SK-N-SH treated with all-trans-retinoic acid at 6 μM for 48 hours (cell line): ENCODE results near the gene DLG2.

Experiments used
- ATAC-seq: fragments of 200-7000 bp; cut with Tn5 transposase; 3 replicates; pipeline ENCODE4 v1.9.1; 2020; ENCODE audit warnings: mild to moderate bottlenecking, moderate library complexity
- ARNTL ChIP-seq: fragments of 450-650 bp; formaldehyde crosslinking; IDR thresholded peaks from 2 replicates; pipeline ENCODE4 v1.5.0; 2020; ENCODE audit warnings: low read depth, mild to moderate bottlenecking, moderate library complexity, borderline replicate concordance
- BACH2 ChIP-seq: fragments of 250-450 bp; sonication (Bioruptor Pico); IDR thresholded peaks from 2 replicates; pipeline ENCODE4 v1.9.0; 2021; ENCODE audit warnings: mild to moderate bottlenecking, borderline replicate concordance
- CREB5 ChIP-seq: fragments of 250-450 bp; sonication (Bioruptor Pico); IDR thresholded peaks from 2 replicates; pipeline ENCODE4 v1.5.1; 2020; ENCODE audit warnings: low read depth, mild to moderate bottlenecking, moderate library complexity
- CSDC2 ChIP-seq: fragments of 250-450 bp; sonication (Bioruptor Pico); IDR thresholded peaks from 2 replicates; pipeline ENCODE4 v1.5.0; 2020; ENCODE audit warnings: mild to moderate bottlenecking, moderate library complexity
- CSRNP3 ChIP-seq: fragments of 250-450 bp; sonication (Bioruptor Pico); IDR thresholded peaks from 2 replicates; pipeline ENCODE4 v1.5.1; 2021; ENCODE audit warnings: mild to moderate bottlenecking, moderate library complexity
- ESRRG ChIP-seq: fragments of 250-450 bp; sonication (Bioruptor Pico); IDR thresholded peaks from 2 replicates; pipeline ENCODE4 v1.6.1; 2021; ENCODE audit warnings: mild to moderate bottlenecking
- ISL1 ChIP-seq: fragments of 250-450 bp; sonication (Bioruptor Pico); IDR thresholded peaks from 2 replicates; pipeline ENCODE4 v2.1.2; 2022; ENCODE audit warnings: mild to moderate bottlenecking, moderate library complexity
- OSR1 ChIP-seq: fragments of 250-450 bp; sonication (Bioruptor Pico); IDR thresholded peaks from 2 replicates; pipeline ENCODE4 v1.8.0; 2022; ENCODE audit warnings: moderate library complexity, mild to moderate bottlenecking, inconsistent platforms
- PATZ1 ChIP-seq: fragments of 250-450 bp; sonication (Bioruptor Pico); IDR thresholded peaks from 2 replicates; pipeline ENCODE4 v1.8.0; 2020; ENCODE audit warnings: mild to moderate bottlenecking, moderate library complexity, borderline replicate concordance
- POU6F1 ChIP-seq: fragments of 250-450 bp; sonication (Bioruptor Pico); IDR thresholded peaks from 2 replicates; pipeline ENCODE4 v1.8.0; 2021; ENCODE audit warnings: low read depth, mild to moderate bottlenecking, moderate library complexity, borderline replicate concordance
- PPARA ChIP-seq: fragments of 250-450 bp; sonication (Bioruptor Pico); IDR thresholded peaks from 2 replicates; pipeline ENCODE4 v1.5.0; 2020; ENCODE audit warnings: mild to moderate bottlenecking, borderline replicate concordance
- RARB ChIP-seq: fragments of 250-450 bp; sonication (Bioruptor Pico); IDR thresholded peaks from 2 replicates; pipeline ENCODE4 v1.8.0; 2021; ENCODE audit warnings: mild to moderate bottlenecking, moderate library complexity
- TCF4 ChIP-seq: fragments of 250-450 bp; sonication (Bioruptor Pico); IDR thresholded peaks from 2 replicates; pipeline ENCODE4 v1.8.0; 2021; ENCODE audit warnings: mild to moderate bottlenecking, moderate library complexity, borderline replicate concordance
- TOX ChIP-seq: fragments of 250-450 bp; sonication (Bioruptor Pico); IDR thresholded peaks from 2 replicates; pipeline ENCODE4 v1.8.0; 2021; ENCODE audit warnings: mild to moderate bottlenecking, moderate library complexity, borderline replicate concordance
- TSHZ2 ChIP-seq: fragments of 250-450 bp; sonication (Bioruptor Pico); IDR thresholded peaks from 2 replicates; pipeline ENCODE4 v1.5.0; 2020; ENCODE audit warnings: mild to moderate bottlenecking, moderate library complexity
- ZC3H10 ChIP-seq: fragments of 250-450 bp; sonication (Bioruptor Pico); IDR thresholded peaks from 2 replicates; pipeline ENCODE4 v1.5.1; 2021; ENCODE audit warnings: mild to moderate bottlenecking, moderate library complexity
- ZFP3 ChIP-seq: fragments of 250-450 bp; sonication (Bioruptor Pico); IDR thresholded peaks from 2 replicates; pipeline ENCODE4 v1.5.0; 2020; ENCODE audit warnings: mild to moderate bottlenecking, moderate library complexity
- ZFP30 ChIP-seq: fragments of 450-650 bp; formaldehyde crosslinking; IDR thresholded peaks from 2 replicates; pipeline ENCODE4 v1.5.0; 2022; ENCODE audit warnings: mild to moderate bottlenecking, moderate library complexity
- ZNF565 ChIP-seq: fragments of 450-650 bp; formaldehyde crosslinking; conservative IDR thresholded peaks from 2 replicates; pipeline ENCODE4 v1.5.0; 2020; ENCODE audit warnings: low read depth, mild to moderate bottlenecking, moderate library complexity
- ZNF70 ChIP-seq: fragments of 450-650 bp; formaldehyde crosslinking; IDR thresholded peaks from 2 replicates; pipeline ENCODE4 v1.5.0; 2020; ENCODE audit warnings: mild to moderate bottlenecking, moderate library complexity
- ZNF8 ChIP-seq: fragments of 450-650 bp; formaldehyde crosslinking; IDR thresholded peaks from 2 replicates; pipeline ENCODE4 v1.5.0; 2020; ENCODE audit warnings: mild to moderate bottlenecking, moderate library complexity

Gene DLG2

GRCh38 chr11:83852775-83853442, 1774.2 kb downstream of the DLG2 start (continued):
- TF ChIP-seq BACH2 (CRISPR knock-in tag), result no peak
- no peak for TF ChIP-seq CSDC2
- TF ChIP-seq ZNF70, result no peak
- TF ChIP-seq ZNF8, result no peak
- no peak for TF ChIP-seq PPARA (CRISPR knock-in tag)
- TF ChIP-seq, all 23 proteins: peak for 0

GRCh38 chr11:83852012-83852411, 1775.1 kb downstream of the DLG2 start:
- TF ChIP-seq ZFP3 (CRISPR knock-in tag), result no peak
- TF ChIP-seq CSRNP3 (CRISPR knock-in tag), result no peak
- TF ChIP-seq POU6F1 (CRISPR knock-in tag), result no peak
- no peak for TF ChIP-seq ZNF70
- no peak for TF ChIP-seq RARB (CRISPR knock-in tag)
- TF ChIP-seq ISL1 (CRISPR knock-in tag), result no peak
- TF ChIP-seq ZC3H10, result no peak
- TF ChIP-seq TSHZ2 (CRISPR knock-in tag), result no peak
- no peak for TF ChIP-seq PATZ1 (CRISPR knock-in tag)
- no peak for TF ChIP-seq ZNF8
- TF ChIP-seq CREB5 (CRISPR knock-in tag), result no peak
- no peak for TF ChIP-seq ZNF565 (CRISPR knock-in tag)
- TF ChIP-seq ESRRG (CRISPR knock-in tag), result no peak
- no peak for TF ChIP-seq TOX (CRISPR knock-in tag)
- TF ChIP-seq TCF4 (CRISPR knock-in tag), result no peak
- TF ChIP-seq CSDC2, result no peak
- TF ChIP-seq ARNTL, result no peak
- TF ChIP-seq, all 23 proteins: peak for 0
- no peak for ATAC-seq

GRCh38 chr11:83847467-83848034, 1779.6 kb downstream of the DLG2 start:
- ATAC-seq, result no peak
- TF ChIP-seq ZNF565 (CRISPR knock-in tag) (no peak), ZFP30 (no peak), TOX (CRISPR knock-in tag) (no peak), PPARA (CRISPR knock-in tag) (no peak), OSR1 (CRISPR knock-in tag) (no peak)
- TF ChIP-seq, all 23 proteins: peak for 0
